ENCODE results near the gene SREBF2.
A peak's percentile ranks its signal among the peaks of the same experiment; 100 is the strongest.
"Not testable (repeated sequence)": the region's sequence is repeated elsewhere in the genome, so short reads cannot be mapped to it uniquely, and the experiment has no call there.

The SREBF2 gene

DNA sequence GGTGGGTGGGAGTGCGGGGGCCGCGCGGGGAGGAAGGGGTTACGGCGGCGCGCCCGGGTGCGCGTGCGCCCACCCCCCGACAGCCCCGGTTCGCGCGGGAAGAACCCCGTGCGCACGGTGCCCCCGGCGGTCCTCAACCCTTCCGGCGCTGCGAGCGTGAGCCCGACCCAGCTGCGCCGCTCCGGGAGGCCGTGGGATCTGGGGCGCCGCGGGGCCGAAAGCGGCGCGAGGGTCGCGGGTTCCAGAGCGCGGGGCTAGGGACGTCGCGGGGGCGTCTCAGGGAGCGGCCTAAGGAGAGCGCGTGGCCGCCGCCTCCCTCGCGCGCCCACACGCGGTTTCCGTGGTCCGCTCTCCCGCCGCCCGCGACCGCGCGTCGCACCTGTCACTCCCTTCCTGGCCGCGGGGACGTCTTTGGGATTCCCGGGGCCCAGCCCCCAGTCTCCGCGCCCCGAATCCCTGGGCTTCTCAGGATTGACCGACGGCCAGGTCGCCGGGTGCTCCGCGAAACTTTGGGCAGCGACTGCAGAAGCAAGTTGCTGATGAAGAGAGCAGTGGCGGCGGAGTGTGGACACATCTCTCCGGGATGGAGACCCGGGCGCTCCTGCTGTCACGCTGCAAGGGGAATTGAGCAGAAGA lies 582 bp downstream of the SREBF2 start:
- peak; percentile 38 to 68 for DNase-seq (ENCODE audit: low read depth in 1 of 2, low spot score in 1 of 2)
- Histone ChIP-seq H3K27me3 (ENCODE audit: insufficient read depth, poor library complexity, severe bottlenecking) (no peaks in the 10 kb centered on the region), H3K27ac (replicated peaks) (peak overlapping the region; percentile 92), H3K4me3 (replicated peaks; ENCODE audit: insufficient read depth, low read length) (peak overlapping the region; percentile 80)
- TF ChIP-seq, protein P1, sequence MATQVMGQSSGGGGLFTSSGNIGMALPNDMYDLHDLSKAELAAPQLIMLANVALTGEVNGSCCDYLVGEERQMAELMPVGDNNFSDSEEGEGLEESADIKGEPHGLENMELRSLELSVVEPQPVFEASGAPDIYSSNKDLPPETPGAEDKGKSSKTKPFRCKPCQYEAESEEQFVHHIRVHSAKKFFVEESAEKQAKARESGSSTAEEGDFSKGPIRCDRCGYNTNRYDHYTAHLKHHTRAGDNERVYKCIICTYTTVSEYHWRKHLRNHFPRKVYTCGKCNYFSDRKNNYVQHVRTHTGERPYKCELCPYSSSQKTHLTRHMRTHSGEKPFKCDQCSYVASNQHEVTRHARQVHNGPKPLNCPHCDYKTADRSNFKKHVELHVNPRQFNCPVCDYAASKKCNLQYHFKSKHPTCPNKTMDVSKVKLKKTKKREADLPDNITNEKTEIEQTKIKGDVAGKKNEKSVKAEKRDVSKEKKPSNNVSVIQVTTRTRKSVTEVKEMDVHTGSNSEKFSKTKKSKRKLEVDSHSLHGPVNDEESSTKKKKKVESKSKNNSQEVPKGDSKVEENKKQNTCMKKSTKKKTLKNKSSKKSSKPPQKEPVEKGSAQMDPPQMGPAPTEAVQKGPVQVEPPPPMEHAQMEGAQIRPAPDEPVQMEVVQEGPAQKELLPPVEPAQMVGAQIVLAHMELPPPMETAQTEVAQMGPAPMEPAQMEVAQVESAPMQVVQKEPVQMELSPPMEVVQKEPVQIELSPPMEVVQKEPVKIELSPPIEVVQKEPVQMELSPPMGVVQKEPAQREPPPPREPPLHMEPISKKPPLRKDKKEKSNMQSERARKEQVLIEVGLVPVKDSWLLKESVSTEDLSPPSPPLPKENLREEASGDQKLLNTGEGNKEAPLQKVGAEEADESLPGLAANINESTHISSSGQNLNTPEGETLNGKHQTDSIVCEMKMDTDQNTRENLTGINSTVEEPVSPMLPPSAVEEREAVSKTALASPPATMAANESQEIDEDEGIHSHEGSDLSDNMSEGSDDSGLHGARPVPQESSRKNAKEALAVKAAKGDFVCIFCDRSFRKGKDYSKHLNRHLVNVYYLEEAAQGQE (IDR thresholded peaks at IDR 0.05; ENCODE audit: insufficient replicate concordance, low read depth) = no peak
- TF ChIP-seq, protein P2, sequence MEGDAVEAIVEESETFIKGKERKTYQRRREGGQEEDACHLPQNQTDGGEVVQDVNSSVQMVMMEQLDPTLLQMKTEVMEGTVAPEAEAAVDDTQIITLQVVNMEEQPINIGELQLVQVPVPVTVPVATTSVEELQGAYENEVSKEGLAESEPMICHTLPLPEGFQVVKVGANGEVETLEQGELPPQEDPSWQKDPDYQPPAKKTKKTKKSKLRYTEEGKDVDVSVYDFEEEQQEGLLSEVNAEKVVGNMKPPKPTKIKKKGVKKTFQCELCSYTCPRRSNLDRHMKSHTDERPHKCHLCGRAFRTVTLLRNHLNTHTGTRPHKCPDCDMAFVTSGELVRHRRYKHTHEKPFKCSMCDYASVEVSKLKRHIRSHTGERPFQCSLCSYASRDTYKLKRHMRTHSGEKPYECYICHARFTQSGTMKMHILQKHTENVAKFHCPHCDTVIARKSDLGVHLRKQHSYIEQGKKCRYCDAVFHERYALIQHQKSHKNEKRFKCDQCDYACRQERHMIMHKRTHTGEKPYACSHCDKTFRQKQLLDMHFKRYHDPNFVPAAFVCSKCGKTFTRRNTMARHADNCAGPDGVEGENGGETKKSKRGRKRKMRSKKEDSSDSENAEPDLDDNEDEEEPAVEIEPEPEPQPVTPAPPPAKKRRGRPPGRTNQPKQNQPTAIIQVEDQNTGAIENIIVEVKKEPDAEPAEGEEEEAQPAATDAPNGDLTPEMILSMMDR (IDR thresholded peaks at IDR 0.05; ENCODE audit: insufficient read depth, low read length) = no peak
- TF ChIP-seq POLR2AphosphoS5 (IDR thresholded peaks at IDR 0.05; ENCODE audit: low read depth) = peak; percentile 12; the same call in 1 of the 2 replicates
- no peak for TF ChIP-seq GABPA (IDR thresholded peaks at IDR 0.05; ENCODE audit: low read depth)
- no peak for TF ChIP-seq SPI1 (IDR thresholded peaks at IDR 0.05; ENCODE audit: borderline replicate concordance, low read depth)

DNA sequence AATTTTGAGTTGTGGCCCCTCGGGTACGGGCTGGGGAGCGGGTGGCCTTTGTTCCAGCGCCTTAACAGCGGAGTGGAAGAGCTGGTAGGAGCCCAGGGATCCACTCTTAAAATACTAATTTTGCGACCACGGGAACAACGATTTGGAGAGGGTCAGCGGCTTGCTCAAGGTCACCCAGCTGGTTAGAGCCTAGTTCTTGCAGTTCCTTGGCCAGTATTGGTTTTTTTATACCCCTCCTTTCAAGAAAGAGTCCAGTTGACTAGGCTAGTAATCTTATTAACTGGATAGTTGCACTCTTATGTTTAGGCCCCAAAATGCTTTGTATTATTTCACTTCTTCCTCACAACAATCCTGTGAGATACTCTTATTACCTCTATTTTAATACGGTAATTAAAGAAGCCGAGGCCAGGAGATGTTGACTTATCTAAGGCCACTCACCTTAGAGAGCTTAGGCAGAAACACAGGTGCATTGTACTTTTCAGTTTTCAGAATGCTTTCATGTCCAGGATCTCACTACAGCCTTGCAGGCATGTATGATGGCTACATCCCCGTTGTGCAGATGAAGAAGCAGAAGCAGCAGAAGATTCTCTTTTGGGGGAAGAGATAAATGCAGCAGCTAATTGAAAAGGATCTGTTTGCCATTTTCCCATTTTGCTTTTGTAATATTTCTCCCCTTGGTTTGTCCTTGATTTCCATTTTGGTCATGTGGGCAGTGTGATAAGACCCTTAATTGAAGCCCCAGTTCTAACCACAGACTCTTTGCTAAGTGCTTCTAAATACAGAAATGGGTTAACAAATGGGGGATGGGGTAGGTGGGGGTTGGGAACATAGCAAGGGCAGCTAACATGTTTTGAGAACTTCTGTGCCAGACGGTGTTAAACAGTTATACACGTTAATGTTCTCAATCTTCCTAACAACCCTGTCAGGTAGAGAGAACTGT lies 1.4 kb downstream of the SREBF2 start:
- Histone ChIP-seq H3K4me3 (replicated peaks; ENCODE audit: insufficient read depth, low read length) (peak overlapping the region; percentile 80), H3K27me3 (ENCODE audit: insufficient read depth, poor library complexity, severe bottlenecking) (no peaks in the 10 kb centered on the region), H3K27ac (replicated peaks) (peak overlapping the region; percentile 92)
- peak in 1 of 2 experiments; percentile 25 for DNase-seq (ENCODE audit: low read depth in 1 of 2, low spot score in 1 of 2)
- TF ChIP-seq GABPA (IDR thresholded peaks at IDR 0.05; ENCODE audit: low read depth) = no peak
- no peak for TF ChIP-seq POLR2AphosphoS5 (IDR thresholded peaks at IDR 0.05; ENCODE audit: low read depth)
- no peak for TF ChIP-seq SPI1 (IDR thresholded peaks at IDR 0.05; ENCODE audit: borderline replicate concordance, low read depth)
- TF ChIP-seq, protein P1 (IDR thresholded peaks at IDR 0.05; ENCODE audit: insufficient replicate concordance, low read depth) = no peak
- TF ChIP-seq, protein P2 (IDR thresholded peaks at IDR 0.05; ENCODE audit: insufficient read depth, low read length) = no peak

DNA sequence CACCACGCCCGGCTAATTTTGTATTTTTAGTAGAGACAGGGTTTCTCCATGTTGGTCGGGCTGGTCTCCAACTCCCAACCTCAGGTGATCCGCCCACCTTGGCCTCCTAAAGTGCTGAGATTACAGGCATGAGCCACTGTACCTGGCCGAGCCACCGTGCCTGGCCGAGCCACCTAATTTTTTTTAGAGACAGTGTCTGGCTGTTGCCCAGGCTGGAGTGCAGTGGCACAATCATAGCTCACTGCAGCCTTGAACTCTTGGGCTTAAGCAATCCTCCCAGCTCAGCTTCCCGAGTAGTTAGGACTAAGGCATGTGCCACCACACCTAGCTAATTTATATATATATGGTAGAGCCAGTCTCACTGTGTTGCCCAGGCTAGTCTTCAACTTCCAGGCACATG lies 2.6 kb downstream of the SREBF2 start:
- not testable (repeated sequence) for H3K4me3 ChIP-seq (replicated peaks; ENCODE audit: insufficient read depth, low read length); DNase-seq (ENCODE audit: low read depth in 1 of 2, low spot score in 1 of 2); H3K27ac ChIP-seq (replicated peaks); H3K27me3 ChIP-seq (ENCODE audit: insufficient read depth, poor library complexity, severe bottlenecking)

DNA sequence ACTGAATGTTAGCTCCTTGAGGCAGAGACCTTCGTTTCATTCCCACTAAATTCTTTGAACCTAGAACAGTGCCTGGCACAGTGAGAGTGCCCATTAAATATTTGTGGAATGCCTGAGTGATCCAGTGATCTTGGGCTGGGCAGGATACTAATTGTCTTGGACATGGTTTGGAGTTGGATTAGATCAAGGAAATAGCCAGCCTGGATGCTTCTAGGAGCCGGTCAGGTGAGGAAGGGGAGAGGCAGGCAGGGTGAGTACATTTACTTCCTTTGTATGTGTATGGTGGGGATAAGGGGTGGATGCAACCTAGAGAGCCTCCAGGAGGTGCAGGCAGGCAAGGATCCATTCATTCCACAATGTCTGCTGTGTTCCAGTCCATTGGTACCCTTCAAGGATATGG lies 3.6 kb downstream of the SREBF2 start:
- Histone ChIP-seq H3K4me3 (replicated peaks; ENCODE audit: insufficient read depth, low read length) (no peak overlapping the region), H3K27ac (replicated peaks) (no peak overlapping the region), H3K27me3 (ENCODE audit: insufficient read depth, poor library complexity, severe bottlenecking) (no peaks in the 10 kb centered on the region)
- TF ChIP-seq, protein P1 (IDR thresholded peaks at IDR 0.05; ENCODE audit: insufficient replicate concordance, low read depth) = no peak
- TF ChIP-seq SPI1 (IDR thresholded peaks at IDR 0.05; ENCODE audit: borderline replicate concordance, low read depth) (no peak), GABPA (IDR thresholded peaks at IDR 0.05; ENCODE audit: low read depth) (no peak), POLR2AphosphoS5 (IDR thresholded peaks at IDR 0.05; ENCODE audit: low read depth) (no peak)
- TF ChIP-seq, protein P2 (IDR thresholded peaks at IDR 0.05; ENCODE audit: insufficient read depth, low read length) = no peak
- DNase-seq (ENCODE audit: low read depth in 1 of 2, low spot score in 1 of 2) = no peak

Data from HL-60 (cell line).